ENCODE results near the gene LEKR1.

Gene LEKR1

GRCh38 chr3:156825795-156826143 is 384 bp upstream of the LEKR1 start:
- TF ChIP-seq CTCF (IDR thresholded peaks at IDR 0.05; ENCODE audit: low read depth, low read length): no peak
- DNase-seq (ENCODE audit: extremely low read depth, low read depth): no peak

GRCh38 chr3:156826896-156827882 is 1.0 kb downstream of the LEKR1 start:
- no peak for DNase-seq (ENCODE audit: extremely low read depth, low read depth)
- no peak for TF ChIP-seq CTCF (IDR thresholded peaks at IDR 0.05; ENCODE audit: low read depth, low read length)

GRCh38 chr3:156831006-156831405 is 4.9 kb downstream of the LEKR1 start:
- no peak for DNase-seq (ENCODE audit: extremely low read depth, low read depth)
- no peak for TF ChIP-seq CTCF (IDR thresholded peaks at IDR 0.05; ENCODE audit: low read depth, low read length)

- no peak for TF ChIP-seq CTCF (IDR thresholded peaks at IDR 0.05; ENCODE audit: low read depth, low read length)
- no peak for DNase-seq (ENCODE audit: extremely low read depth, low read depth)
Observed at GRCh38 chr3:156834435-156834834, 8.3 kb downstream of the LEKR1 start.

GRCh38 chr3:156834962-156835535 is 8.9 kb downstream of the LEKR1 start:
- DNase-seq (ENCODE audit: extremely low read depth, low read depth): no peak
- no peak for TF ChIP-seq CTCF (IDR thresholded peaks at IDR 0.05; ENCODE audit: low read depth, low read length)

- no peak for TF ChIP-seq CTCF (IDR thresholded peaks at IDR 0.05; ENCODE audit: low read depth, low read length)
Observed at GRCh38 chr3:156836701-156837100, 10.5 kb downstream of the LEKR1 start.

GRCh38 chr3:156837115-156837514 is 11.0 kb downstream of the LEKR1 start:
- no peak for TF ChIP-seq CTCF (IDR thresholded peaks at IDR 0.05; ENCODE audit: low read depth, low read length)

More at GRCh38 chr3:156836701-156837100, 10.5 kb downstream of the LEKR1 start:
- DNase-seq (ENCODE audit: extremely low read depth, low read depth): no peak

More at GRCh38 chr3:156837115-156837514, 11.0 kb downstream of the LEKR1 start:
- DNase-seq (ENCODE audit: extremely low read depth, low read depth): no peak

All from AG09319 (cell line).